ENCODE measurements around the gene SH2D4B.
"Not testable (repeated sequence)": the region's sequence is repeated elsewhere in the genome, so short reads cannot be mapped to it uniquely, and the experiment has no call there.

Gene SH2D4B

GRCh38 chr10:80542053-80542452 lies 4.4 kb downstream of the SH2D4B start:
- in situ Hi-C loops (cut with MboI; ENCODE audit: low sequenced_read_pairs): no loop called here

- in situ Hi-C loops (cut with MboI; ENCODE audit: low sequenced_read_pairs): no loop called here
Measured at GRCh38 chr10:80542652-80543318, 5.1 kb downstream of the SH2D4B start.

DNA sequence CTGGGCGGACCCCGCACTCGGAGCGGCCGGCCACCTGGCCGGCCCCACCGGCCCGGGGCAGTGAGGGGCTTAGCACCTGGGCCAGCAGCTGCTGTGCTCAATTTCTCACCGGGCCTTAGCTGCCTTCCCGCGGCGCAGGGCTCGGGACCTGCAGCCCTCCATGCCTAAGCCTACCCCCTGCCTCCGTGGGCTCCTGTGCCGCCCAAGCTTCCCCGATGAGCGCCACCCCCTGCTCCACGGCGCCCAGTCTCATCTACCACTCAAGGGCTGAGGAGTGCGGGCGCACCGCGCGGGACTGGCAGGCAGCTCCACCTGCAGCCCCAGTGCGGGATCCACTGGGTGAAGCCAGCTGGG lies 5.6 kb downstream of the SH2D4B start:
- in situ Hi-C loops (cut with MboI; ENCODE audit: low sequenced_read_pairs): not testable (repeated sequence)

DNA sequence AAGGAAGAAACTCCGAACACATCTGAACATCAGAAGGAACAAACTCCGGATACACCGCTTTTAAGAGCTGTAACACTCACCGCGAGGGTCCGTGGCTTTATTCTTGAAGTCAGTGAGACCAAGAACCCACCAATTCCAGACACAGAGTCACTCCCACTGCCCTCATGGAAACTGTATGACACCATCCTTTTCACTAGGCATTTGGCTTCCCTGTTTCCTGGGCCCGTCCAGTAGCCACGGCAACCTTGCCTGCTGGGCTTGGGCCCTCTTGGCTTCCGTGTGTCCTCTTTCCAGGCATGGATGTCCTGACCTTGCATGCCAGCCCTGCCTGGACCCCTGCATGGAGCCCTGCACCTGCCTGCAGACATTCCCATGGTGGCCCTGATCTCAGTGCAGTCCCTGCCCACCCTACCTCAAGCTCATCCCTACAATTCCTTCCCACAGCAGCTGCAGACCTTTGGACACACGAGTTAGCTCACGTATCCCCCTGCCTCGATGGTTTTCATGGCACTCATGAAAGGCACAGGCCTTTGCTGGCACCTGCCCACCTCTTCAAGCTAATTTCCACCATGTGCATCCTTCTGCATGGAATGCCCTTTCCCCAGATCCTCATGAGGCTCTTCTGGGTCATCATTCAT lies 6.7 kb downstream of the SH2D4B start:
- in situ Hi-C loops (cut with MboI; ENCODE audit: low sequenced_read_pairs): no loop called here

DNA sequence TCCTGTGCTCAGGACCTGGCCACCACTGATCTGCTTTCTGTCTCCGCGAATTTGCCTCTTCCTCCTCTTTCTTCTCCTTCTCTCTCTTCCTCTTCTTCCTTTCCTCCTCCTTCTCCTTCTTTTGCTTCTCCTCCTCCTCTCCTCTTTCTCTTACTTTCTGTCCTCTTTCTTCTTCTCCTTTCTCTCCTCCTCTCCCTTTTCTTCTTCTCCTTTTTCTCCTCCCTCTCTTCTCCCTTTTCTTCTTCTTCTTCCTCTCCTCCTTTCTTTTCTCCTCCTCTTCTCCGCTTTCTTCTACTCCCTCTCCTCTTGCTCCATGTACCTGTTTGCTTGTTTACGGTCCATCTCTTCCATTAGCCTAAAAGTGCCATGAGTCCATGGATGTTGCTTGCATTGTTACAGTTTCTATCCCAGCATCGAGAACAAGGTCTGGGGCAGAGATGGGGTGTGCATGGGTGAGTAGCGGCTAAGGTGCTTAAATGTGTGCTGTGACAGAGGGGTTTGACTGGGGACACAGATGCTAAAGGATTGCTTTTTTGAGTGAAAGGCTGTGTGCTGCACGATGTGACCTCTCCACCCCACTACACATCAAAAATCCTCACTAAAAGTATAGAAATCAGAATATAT lies 7.7 kb downstream of the SH2D4B start:
- in situ Hi-C loops (cut with MboI; ENCODE audit: low sequenced_read_pairs): no loop called here

DNA sequence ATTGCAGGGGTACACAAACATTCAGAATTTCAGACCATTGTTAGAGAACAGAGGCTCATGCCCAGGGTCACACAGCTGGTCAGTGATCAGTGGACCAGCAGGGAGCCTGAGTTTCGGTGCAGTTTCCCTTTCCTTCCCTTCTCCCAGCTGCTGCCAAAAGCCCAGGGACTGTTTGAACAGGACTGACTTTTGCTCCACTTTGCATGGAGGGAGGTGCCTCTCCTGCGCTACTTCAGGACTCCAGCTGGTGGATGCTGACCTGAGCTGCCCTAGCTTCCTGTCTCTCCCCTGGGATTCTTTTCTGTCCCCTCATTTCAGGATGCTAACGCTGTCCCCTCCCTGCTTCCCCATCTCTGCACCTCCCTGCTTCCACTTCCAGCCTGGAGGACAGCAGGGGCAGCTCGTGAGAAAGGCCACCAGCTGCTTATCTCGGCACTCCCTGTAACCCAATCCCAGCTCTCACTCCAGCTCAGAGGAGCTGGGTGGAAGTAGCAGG lies 14.5 kb downstream of the SH2D4B start:
- in situ Hi-C loops (cut with MboI; ENCODE audit: low sequenced_read_pairs): no loop called here

GRCh38 chr10:80553436-80553835 lies 15.7 kb downstream of the SH2D4B start:
- in situ Hi-C loops (cut with MboI; ENCODE audit: low sequenced_read_pairs): no loop called here

GRCh38 chr10:80554050-80554449 lies 16.3 kb downstream of the SH2D4B start:
- in situ Hi-C loops (cut with MboI; ENCODE audit: low sequenced_read_pairs): no loop called here

DNA sequence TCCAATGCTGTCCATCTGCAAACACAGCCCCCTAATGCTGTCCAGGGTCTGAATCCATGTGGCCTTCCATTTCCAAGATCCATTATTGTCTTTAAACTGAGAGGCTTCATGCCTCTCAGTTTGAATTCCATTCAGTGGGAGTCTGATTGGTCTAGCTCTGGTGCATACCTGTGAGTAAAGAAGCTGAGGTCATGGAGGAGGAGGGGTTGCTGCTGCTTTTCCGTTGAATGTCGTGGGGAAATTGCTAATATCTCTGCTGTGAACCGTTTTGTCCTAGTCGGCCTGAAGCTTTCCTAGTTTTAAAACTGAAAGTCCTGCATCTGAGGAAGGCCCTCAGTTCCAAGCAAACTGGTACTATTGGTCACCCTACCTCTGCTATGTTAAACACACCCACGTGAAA lies 17.7 kb downstream of the SH2D4B start:
- in situ Hi-C loops (cut with MboI; ENCODE audit: low sequenced_read_pairs): no loop called here

- in situ Hi-C loops (cut with MboI; ENCODE audit: low sequenced_read_pairs): no loop called here
Measured at GRCh38 chr10:80561950-80562349, 24.2 kb downstream of the SH2D4B start.

DNA sequence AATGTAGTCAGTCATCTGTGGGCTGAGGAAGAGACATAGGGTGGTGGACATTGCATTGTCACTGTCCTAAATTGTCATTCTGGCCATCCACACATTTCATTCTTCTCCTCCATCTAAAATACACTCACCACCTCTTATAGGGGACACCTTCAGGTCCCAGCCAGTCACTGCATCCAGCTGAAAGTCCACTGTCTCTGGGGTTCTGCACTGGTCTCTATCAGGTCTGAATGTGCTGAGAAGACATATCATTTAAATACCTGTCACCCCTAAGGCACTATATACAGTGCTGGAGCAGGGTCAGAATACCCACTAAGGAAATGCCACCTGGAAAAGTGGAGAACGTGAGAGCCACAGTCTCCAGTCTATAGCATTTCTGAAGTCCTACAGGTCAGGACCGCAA lies 29.6 kb downstream of the SH2D4B start:
- in situ Hi-C loops (cut with MboI; ENCODE audit: low sequenced_read_pairs): no loop called here

GRCh38 chr10:80569131-80569895 lies 31.6 kb downstream of the SH2D4B start:
- in situ Hi-C loops (cut with MboI; ENCODE audit: low sequenced_read_pairs): no loop called here

DNA sequence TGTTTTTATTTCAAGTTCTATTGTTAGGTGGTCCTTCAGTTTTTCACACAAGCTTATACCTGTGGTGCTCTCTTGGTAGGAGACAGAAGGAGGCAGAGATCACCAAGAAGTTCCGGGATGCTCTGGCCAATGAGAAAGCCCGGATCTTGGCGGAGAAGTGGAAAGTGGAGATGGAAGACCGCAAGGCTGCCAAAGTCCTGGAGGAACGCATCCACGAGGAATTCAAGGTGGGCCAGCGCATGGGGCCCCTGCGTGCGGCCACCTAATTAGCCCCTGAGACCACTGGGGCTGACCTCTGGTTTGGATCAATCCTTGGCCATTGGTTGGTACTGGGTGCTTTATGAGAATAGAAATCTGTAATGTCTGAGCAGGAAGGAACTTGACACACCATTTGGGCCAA lies 33.6 kb downstream of the SH2D4B start:
- in situ Hi-C loops (cut with MboI; ENCODE audit: low sequenced_read_pairs): no loop called here

- in situ Hi-C loops (cut with MboI; ENCODE audit: low sequenced_read_pairs): no loop called here
Measured at GRCh38 chr10:80579181-80579763, 41.6 kb downstream of the SH2D4B start.

DNA sequence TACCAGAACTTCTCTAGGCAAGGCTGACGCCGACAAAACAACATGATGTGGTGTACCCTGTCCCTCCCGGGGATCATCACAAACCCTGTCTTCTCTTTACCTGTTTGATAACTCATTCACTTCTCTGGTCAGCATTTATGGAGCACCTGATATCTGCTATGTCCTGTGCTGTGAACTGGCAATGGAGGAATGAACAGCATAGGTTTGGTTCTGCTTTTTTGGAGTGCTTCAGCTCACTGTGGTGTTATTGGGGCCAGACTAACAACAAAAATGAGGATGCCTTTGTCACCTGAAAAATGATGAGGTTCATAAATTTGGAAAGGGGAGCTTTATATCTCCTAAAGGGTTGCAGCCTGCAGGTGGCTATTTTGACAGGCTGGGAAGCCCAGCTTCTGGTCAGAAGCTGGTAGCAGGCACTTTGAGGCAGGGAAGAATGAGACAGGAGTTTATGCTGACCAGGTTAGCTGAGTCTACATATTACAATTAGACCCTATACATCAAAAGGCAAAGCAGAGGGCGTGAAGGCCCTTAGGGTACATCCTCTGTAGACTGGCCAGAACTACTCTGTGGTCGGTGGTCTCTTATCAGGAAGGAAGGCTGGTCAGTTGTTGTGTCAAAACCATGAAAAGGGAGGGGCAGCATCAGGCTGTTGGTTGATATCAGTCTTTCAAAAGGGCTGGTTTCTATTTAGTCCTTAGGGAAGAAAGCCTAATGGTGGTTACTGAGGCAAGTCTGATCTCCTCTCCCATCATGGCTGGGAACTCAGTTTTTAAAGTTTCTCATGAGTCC lies 42.3 kb downstream of the SH2D4B start:
- in situ Hi-C loops (cut with MboI; ENCODE audit: low sequenced_read_pairs): no loop called here

DNA sequence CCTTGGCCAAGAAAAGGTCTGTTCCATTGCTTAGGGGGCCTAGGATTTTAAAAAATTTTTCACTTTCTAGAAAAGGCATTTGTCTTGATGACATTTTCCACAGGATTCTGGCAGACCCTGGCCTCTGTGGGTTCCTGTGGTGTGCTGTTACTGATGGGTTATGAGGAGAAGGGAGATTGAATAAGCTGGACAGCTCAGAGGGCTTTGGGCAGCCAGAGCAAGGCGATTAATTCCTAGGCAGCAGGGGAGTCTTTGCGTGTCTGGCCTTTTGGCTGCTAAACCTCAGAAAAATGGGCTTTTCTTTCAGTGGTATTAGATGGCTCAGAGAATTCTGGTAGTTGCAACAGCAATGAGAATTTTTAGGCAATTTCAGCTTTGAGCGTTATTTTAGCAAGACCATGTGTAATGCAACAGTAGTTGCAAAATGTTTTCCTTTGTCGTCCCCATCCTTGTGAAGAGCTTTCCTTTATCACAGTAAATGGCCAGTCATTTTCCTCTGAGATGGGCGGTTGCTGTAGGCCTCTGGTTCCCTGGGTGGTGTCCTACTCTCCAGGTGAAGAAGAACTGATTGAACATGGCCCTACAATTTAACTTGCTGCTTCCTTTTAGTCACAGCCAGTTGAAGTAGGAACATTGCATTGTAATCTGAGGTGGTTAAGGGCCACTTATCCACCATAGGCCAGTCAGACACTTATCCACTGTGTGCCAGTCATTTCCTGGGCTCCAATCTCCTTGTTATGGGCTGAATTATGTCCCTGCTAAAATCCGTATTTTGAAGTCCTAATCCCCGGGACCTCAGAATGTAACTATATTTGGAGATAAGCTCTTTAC lies 43.2 kb downstream of the SH2D4B start:
- in situ Hi-C loops (cut with MboI; ENCODE audit: low sequenced_read_pairs): no loop called here

DNA sequence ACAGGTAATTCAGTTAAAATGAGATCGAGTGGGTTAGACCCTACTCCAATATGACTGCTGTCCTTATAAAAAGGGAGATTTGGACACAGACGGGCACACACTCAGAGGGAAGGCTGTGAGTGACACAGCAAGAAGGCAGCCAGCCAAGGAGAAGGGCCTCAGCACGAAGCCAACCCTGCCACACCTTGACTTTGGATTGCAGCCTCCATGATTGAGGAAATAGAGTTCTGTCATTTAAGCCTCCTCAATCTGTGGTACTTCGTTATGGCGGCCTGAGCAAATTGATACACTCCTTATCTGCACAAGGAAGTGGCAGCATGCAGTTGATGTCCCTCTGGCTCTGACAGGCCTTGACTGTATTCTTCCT lies 43.8 kb downstream of the SH2D4B start:
- in situ Hi-C loops (cut with MboI; ENCODE audit: low sequenced_read_pairs): no loop called here

DNA sequence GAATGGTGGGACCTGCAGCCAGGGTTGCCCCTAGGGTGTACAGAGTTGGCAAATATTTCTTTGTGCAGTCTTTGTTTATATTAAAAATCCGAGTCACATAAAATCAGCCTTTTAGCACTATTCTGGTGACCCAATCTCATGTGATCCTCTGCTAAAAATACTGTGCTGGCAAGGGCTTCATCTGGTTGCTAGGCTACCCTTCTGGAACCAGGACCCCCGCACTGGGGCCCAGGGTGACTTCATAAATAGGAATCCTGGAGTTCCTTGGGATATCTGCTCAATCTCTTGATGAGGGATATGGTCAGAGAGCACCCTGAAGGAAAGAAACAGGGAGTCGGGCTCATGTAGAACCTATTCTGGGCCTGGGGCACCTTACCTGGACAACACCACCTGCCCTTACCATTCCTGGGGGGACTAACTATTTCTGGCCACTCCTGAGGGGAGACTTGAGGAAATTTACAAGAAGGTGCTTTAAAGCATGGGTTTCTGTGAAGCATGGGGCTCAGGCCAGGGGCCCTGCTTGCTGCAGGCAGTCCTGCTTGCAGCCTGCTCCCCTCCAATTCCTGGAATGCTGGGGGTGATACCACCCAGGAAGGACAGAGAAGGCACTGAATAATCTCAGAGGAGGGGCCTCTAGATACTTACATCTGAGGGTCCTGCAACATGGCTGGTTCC lies 44.7 kb downstream of the SH2D4B start:
- in situ Hi-C loops (cut with MboI; ENCODE audit: low sequenced_read_pairs): no loop called here

DNA sequence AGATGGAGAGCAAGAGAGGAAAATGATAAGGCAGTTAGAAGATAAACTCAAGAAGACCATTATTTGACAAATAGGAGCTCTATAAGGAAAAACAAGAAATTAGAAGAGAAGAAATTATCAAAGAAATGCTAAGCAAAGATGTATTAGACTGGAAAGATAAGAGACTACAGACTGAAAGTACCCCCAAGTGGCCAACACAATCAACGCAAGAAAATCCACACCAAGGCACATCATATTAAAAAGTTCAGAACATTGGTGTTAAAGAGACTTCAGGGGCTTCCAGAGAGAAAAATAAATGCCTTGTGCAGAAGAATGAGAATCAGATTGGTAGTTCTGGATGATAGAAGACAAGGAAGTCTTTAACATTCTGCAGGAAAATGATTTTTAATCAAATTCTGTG lies 46.0 kb downstream of the SH2D4B start:
- in situ Hi-C loops (cut with MboI; ENCODE audit: low sequenced_read_pairs): no loop called here

Measured in HL-60/S4 treated with retinoic acid at 250 ng/mL for 4 days and 3 days (cell line).